Gastroesophageal sphincter (tissue), 4 donors: Measurements from ENCODE around the gene WAS. TPM values are rescaled to one million over a fixed set of nuclear protein-coding genes. Genes with fewer than 3 reads are reported as not detected.
"Not testable (repeated sequence)": the region's sequence is repeated elsewhere in the genome, so short reads cannot be mapped to it uniquely, and the experiment has no call there.

ENCODE experiments used
- ATAC-seq: fragments of 150-250 bp; one replicate; pipeline ENCODE4 v1.9.1; 2016; ENCODE audit warnings: mild to moderate bottlenecking, moderate library complexity
- H3K27ac ChIP-seq, 4 donors: fragments of 200-600 bp; sonication (generic) in 3 of 4; 1 replicate in 3 of 4; 2 replicates in 1 of 4; pipeline ENCODE4 v1.5.1; 2016 to 2019
- H3K27me3 ChIP-seq: fragments of 200-600 bp; sonication (generic); one replicate; pipeline ENCODE4 v1.5.1; 2019
- H3K36me3 ChIP-seq, 2 donors: fragments of 200-600 bp; sonication (generic); one replicate each; pipeline ENCODE4 v1.5.1; 2019; ENCODE audit warnings: control low read depth in 1 of 2
- H3K4me1 ChIP-seq, 3 donors: fragments of 200-600 bp; sonication (generic); 1 replicate in 2 of 3; 2 replicates in 1 of 3; pipeline ENCODE4 v1.5.1; 2016 to 2019; ENCODE audit warnings: control low read depth in 2 of 3
- H3K4me3 ChIP-seq, 2 donors: fragments of 200-600 bp; sonication (generic); one replicate each; pipeline ENCODE4 v1.5.1; 2019; ENCODE audit warnings: mild to moderate bottlenecking in 1 of 2, moderate library complexity in 1 of 2
- H3K9me3 ChIP-seq, 3 donors: fragments of 200-600 bp; sonication (generic); one replicate each; pipeline ENCODE4 v1.5.1; 2017 to 2019; ENCODE audit warnings: control low read depth in 2 of 3
- CTCF ChIP-seq, 4 experiments: fragments of 200-600 bp in 2 of 4; fragments of 450-650 bp in 2 of 4; sonication (generic) in 1 of 4; IDR thresholded peaks; one replicate each; pipeline ENCODE4 v1.5.1; 2017 to 2019; ENCODE audit warnings: antibody characterized with exemption in 4 of 4, mild to moderate bottlenecking in 2 of 4, moderate library complexity in 2 of 4
- EP300 ChIP-seq: sonication (generic); formaldehyde crosslinking; IDR thresholded peaks from one replicate; pipeline ENCODE4 v1.6.1; 2017; ENCODE audit warnings: antibody characterized with exemption, mild to moderate bottlenecking
- POLR2A ChIP-seq, 2 donors: fragments of 450-650 bp; IDR thresholded peaks; one replicate each; pipeline ENCODE4 v1.6.1; 2017; ENCODE audit warnings: antibody characterized with exemption in 2 of 2, mild to moderate bottlenecking in 2 of 2, moderate library complexity in 1 of 2
- POLR2AphosphoS5 ChIP-seq: sonication (generic); formaldehyde crosslinking; IDR thresholded peaks from one replicate; pipeline ENCODE4 v1.6.1; 2017; ENCODE audit warnings: antibody characterized with exemption
- WGBS, 2 donors: methylation state at CpG; one replicate each; pipeline ENCODE4 v1.1.5; 2018; ENCODE audit warnings: low coverage in 1 of 2; 5-methylcytosine and 5-hydroxymethylcytosine counted together
- total RNA-seq, 4 donors: library from RNA; depleted of rRNA; stranded (reverse); fragments of >200 nt; gene quantifications; one replicate each; pipeline ENCODE4 v1.1.0, GENCODE V29; 2016

WAS gene
- total RNA-seq, 4 donors from 2014 or later: 1.6 to 5.4 (median 3.7) TPM

- no peak overlapping the region for H3K4me3 ChIP-seq
- TF ChIP-seq CTCF (IDR thresholded peaks at IDR 0.05) (no peak), POLR2AphosphoS5 (no peak), POLR2A (IDR thresholded peaks at IDR 0.05) (no peak), EP300 (no peak)
- H3K9me3 ChIP-seq: no peaks in the 10 kb centered on the region
- H3K36me3 ChIP-seq: no peaks in the 10 kb centered on the region
- H3K4me1 ChIP-seq: no peaks in the 10 kb centered on the region
- no peak for ATAC-seq
- H3K27ac ChIP-seq: no peak overlapping the region
- WGBS, 2 donors: 40% methylated on average over 1 of the region's 19 CpGs; no CpG with 5 or more reads in 1 of the 2 donors
- peaks cover 6% of the 10 kb centered on the region for H3K27me3 ChIP-seq
Measured at GRCh38 chrX:48688531-48689150, 5.0 kb downstream of the WAS start.

GRCh38 chrX:48689208-48689920 is 5.8 kb downstream of the WAS start:
- Histone ChIP-seq H3K4me3 (no peak overlapping the region), H3K27ac (no peak overlapping the region), H3K36me3 (no peaks in the 10 kb centered on the region), H3K27me3 (peaks cover 6% of the 10 kb centered on the region), H3K9me3 (no peaks in the 10 kb centered on the region), H3K4me1 (no peaks in the 10 kb centered on the region)
- WGBS, 2 donors: 41 to 50% methylated on average over 2 of the region's 11 CpGs
- TF ChIP-seq POLR2A (IDR thresholded peaks at IDR 0.05): no peak
- TF ChIP-seq EP300: no peak
- no peak for ATAC-seq

GRCh38 chrX:48691746-48692145 is 8.1 kb downstream of the WAS start:
- not testable (repeated sequence) for H3K36me3 ChIP-seq, H3K27me3 ChIP-seq, ATAC-seq, H3K27ac ChIP-seq, H3K4me1 ChIP-seq, H3K9me3 ChIP-seq, H3K4me3 ChIP-seq
- WGBS, 2 donors: 66 to 80% methylated on average over 1 to 2 of the region's 5 CpGs

GRCh38 chrX:48694776-48695533 is 11.4 kb downstream of the WAS start:
- ATAC-seq: no peak
- peak overlapping the region in 1 of 2 donors; percentile 80 for H3K4me3 ChIP-seq
- H3K36me3 ChIP-seq: peaks cover 0 to 9% of the 10 kb centered on the region in 2 donors
- TF ChIP-seq CTCF (IDR thresholded peaks at IDR 0.05): no peak
- no peak for TF ChIP-seq POLR2AphosphoS5
- TF ChIP-seq POLR2A (IDR thresholded peaks at IDR 0.05): no peak
- TF ChIP-seq EP300: no peak
- H3K9me3 ChIP-seq: no peaks in the 10 kb centered on the region
- peak overlapping the region in 3 of 4 donors; percentile 88 to 95 (median 92) for H3K27ac ChIP-seq
- H3K4me1 ChIP-seq: peaks cover 0 to 15% (median 0%) of the 10 kb centered on the region in 3 donors
- H3K27me3 ChIP-seq: no peaks in the 10 kb centered on the region
- 20 to 29% methylated on average over 3 of the region's 15 CpGs for WGBS, 2 donors

- peak overlapping the region in 1 of 2 donors; percentile 80 for H3K4me3 ChIP-seq
- TF ChIP-seq EP300 (no peak), POLR2AphosphoS5 (no peak), POLR2A (IDR thresholded peaks at IDR 0.05) (no peak), CTCF (IDR thresholded peaks at IDR 0.05) (no peak)
- peaks cover 0 to 15% (median 0%) of the 10 kb centered on the region in 3 donors for H3K4me1 ChIP-seq
- no peaks in the 10 kb centered on the region for H3K27me3 ChIP-seq
- no peak for ATAC-seq
- peaks cover 0 to 15% of the 10 kb centered on the region in 2 donors for H3K36me3 ChIP-seq
- H3K27ac ChIP-seq: peak overlapping the region; percentile 88 to 95 (median 92)
- no CpG with 5 or more reads among the region's 14 CpGs for WGBS, 2 donors
- H3K9me3 ChIP-seq: no peaks in the 10 kb centered on the region
Measured at GRCh38 chrX:48695534-48695896, 11.9 kb downstream of the WAS start.
